Measurements from ENCODE around the gene ACP1.
"Not testable (repeated sequence)": the region's sequence is repeated elsewhere in the genome, so short reads cannot be mapped to it uniquely, and the experiment has no call there.

The ACP1 gene

GRCh38 chr2:310994-311393 is 46.2 kb downstream of the ACP1 start:
- no peak for TF ChIP-seq CTCF (IDR thresholded peaks at IDR 0.05; ENCODE audit: poor library complexity, severe bottlenecking)
- ATAC-seq (ENCODE audit: low read depth): no peak
- H3K4me1 ChIP-seq (ENCODE audit: insufficient read depth, poor library complexity, severe bottlenecking): no peaks in the 10 kb centered on the region
- no peak overlapping the region for H3K27ac ChIP-seq (ENCODE audit: poor library complexity, severe bottlenecking)
- no peaks in the 10 kb centered on the region for H3K27me3 ChIP-seq (ENCODE audit: insufficient read depth, poor library complexity, severe bottlenecking)
- H3K36me3 ChIP-seq (ENCODE audit: low read depth): no peaks in the 10 kb centered on the region
- no peak overlapping the region for H3K4me3 ChIP-seq (ENCODE audit: severe bottlenecking)
- DNase-seq (ENCODE audit: low spot score): no peak
- no peaks in the 10 kb centered on the region for H3K9me3 ChIP-seq (ENCODE audit: severe bottlenecking)

DNA sequence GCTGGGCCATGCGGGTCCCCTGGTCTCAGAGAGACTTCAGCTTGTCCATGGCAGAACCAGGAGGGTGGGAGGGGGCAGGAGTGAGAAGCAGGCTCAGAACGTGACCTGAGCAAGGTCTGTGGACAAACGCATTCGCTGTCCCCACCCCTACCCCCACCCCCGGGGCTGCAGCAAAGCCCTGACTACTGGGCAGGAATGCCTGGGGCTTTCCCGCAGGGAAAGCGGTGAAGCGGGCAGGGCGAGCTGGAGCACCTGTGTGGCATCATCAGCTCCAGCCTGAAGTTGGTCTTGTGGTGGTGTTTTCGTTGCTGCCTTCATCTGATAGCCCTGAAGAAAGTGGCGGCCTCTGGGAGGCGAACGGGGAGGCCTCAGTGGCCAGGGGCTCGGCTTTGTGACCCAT is 49.2 kb downstream of the ACP1 start:
- TF ChIP-seq CTCF (IDR thresholded peaks at IDR 0.05; ENCODE audit: poor library complexity, severe bottlenecking): no peak
- H3K27ac ChIP-seq (ENCODE audit: poor library complexity, severe bottlenecking): no peak overlapping the region
- no peaks in the 10 kb centered on the region for H3K9me3 ChIP-seq (ENCODE audit: severe bottlenecking)
- ATAC-seq (ENCODE audit: low read depth) (no peak), DNase-seq (ENCODE audit: low spot score) (no peak)
- no peaks in the 10 kb centered on the region for H3K27me3 ChIP-seq (ENCODE audit: insufficient read depth, poor library complexity, severe bottlenecking)
- H3K4me1 ChIP-seq (ENCODE audit: insufficient read depth, poor library complexity, severe bottlenecking): no peaks in the 10 kb centered on the region
- H3K36me3 ChIP-seq (ENCODE audit: low read depth): no peaks in the 10 kb centered on the region
- no peak overlapping the region for H3K4me3 ChIP-seq (ENCODE audit: severe bottlenecking)

DNA sequence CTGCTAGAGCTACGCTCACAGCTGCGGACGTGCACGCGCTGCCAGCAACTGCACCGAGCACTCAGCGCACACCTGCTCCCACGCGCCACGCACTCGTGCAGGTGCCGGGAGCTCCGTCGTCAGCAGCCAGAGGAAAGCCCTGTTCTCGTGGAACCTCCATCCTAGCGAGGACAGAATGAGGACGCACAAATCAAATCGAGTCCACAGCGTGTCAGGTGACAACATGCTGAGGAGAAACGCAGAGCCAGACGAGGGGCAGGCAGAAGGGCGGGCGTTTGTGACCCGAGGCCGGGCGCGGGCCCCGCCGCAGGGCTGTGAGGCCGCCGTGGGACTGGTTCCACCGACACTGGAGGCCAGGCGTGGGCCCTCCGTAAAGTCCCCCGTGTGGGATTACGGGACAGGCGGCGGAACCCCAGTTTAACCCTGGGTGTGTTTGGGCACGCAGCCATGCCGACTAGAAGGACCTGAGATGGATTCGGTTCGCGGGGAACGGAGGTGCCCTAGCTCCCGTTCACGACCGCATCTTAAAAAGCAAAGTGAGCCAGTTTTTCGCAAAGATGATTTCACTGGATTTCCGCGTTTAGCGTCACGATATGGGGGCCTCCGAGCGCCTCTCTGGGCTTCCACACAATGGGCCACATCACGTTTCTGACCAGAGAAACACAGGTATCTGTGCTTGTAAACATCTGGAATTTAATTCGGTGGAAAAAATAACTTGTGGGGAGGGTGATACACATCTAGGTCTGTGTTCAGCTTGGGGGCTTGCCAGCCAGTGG is 50.0 kb downstream of the ACP1 start:
- H3K9me3 ChIP-seq (ENCODE audit: severe bottlenecking): no peaks in the 10 kb centered on the region

DNA sequence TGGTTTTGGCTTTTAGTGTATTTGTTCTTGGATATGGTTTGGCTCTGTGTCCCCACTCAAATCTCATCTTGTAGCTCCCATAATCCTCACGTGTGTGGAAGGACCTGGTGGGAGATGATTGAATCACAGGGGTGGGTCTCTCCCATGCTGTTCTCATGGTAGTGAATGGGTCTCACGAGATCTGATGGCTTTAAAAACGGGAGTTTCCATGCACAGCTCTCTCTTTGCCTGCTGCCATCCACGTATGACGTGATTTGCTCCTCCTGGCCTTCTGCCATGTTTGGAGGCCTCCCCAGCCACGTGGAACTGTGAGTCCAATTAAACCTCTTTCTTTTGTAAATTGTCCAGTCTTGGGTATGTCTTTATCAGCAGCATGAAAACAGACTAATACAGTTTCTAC is 51.2 kb downstream of the ACP1 start:
- not testable (repeated sequence) for DNase-seq (ENCODE audit: low spot score); ATAC-seq (ENCODE audit: low read depth); H3K36me3 ChIP-seq (ENCODE audit: low read depth); H3K27me3 ChIP-seq (ENCODE audit: insufficient read depth, poor library complexity, severe bottlenecking); H3K9me3 ChIP-seq (ENCODE audit: severe bottlenecking); H3K4me1 ChIP-seq (ENCODE audit: insufficient read depth, poor library complexity, severe bottlenecking); H3K27ac ChIP-seq (ENCODE audit: poor library complexity, severe bottlenecking); H3K4me3 ChIP-seq (ENCODE audit: severe bottlenecking)

More for the DNA sequence above, 50.0 kb downstream of the ACP1 start:
- H3K36me3 ChIP-seq (ENCODE audit: low read depth): no peaks in the 10 kb centered on the region
- H3K4me3 ChIP-seq (ENCODE audit: severe bottlenecking): no peak overlapping the region
- no peak for TF ChIP-seq CTCF (IDR thresholded peaks at IDR 0.05; ENCODE audit: poor library complexity, severe bottlenecking)
- H3K27ac ChIP-seq (ENCODE audit: poor library complexity, severe bottlenecking): no peak overlapping the region
- ATAC-seq (ENCODE audit: low read depth) (no peak), DNase-seq (ENCODE audit: low spot score) (no peak)
- no peaks in the 10 kb centered on the region for H3K4me1 ChIP-seq (ENCODE audit: insufficient read depth, poor library complexity, severe bottlenecking)
- H3K27me3 ChIP-seq (ENCODE audit: insufficient read depth, poor library complexity, severe bottlenecking): no peaks in the 10 kb centered on the region

- H3K27me3 ChIP-seq (ENCODE audit: insufficient read depth, poor library complexity, severe bottlenecking): no peaks in the 10 kb centered on the region
- no peak for TF ChIP-seq CTCF (IDR thresholded peaks at IDR 0.05; ENCODE audit: poor library complexity, severe bottlenecking)
- ATAC-seq (ENCODE audit: low read depth) (no peak), DNase-seq (ENCODE audit: low spot score) (no peak)
- no peak overlapping the region for H3K4me3 ChIP-seq (ENCODE audit: severe bottlenecking)
- no peaks in the 10 kb centered on the region for H3K36me3 ChIP-seq (ENCODE audit: low read depth)
- H3K9me3 ChIP-seq (ENCODE audit: severe bottlenecking): no peaks in the 10 kb centered on the region
- no peaks in the 10 kb centered on the region for H3K4me1 ChIP-seq (ENCODE audit: insufficient read depth, poor library complexity, severe bottlenecking)
- no peak overlapping the region for H3K27ac ChIP-seq (ENCODE audit: poor library complexity, severe bottlenecking)
Measured at GRCh38 chr2:316381-316780, 51.6 kb downstream of the ACP1 start.

Data from RWPE2 (cell line).